ENCODE results near the gene SIRT3. TPM values are rescaled to one million over a fixed set of nuclear protein-coding genes. Genes with fewer than 3 reads are reported as not detected.
"Not testable (repeated sequence)": the region's sequence is repeated elsewhere in the genome, so short reads cannot be mapped to it uniquely, and the experiment has no call there.

SIRT3 gene
- total RNA-seq, 2 donors from 2014 or later, result 15.1 to 16.9 TPM

DNA sequence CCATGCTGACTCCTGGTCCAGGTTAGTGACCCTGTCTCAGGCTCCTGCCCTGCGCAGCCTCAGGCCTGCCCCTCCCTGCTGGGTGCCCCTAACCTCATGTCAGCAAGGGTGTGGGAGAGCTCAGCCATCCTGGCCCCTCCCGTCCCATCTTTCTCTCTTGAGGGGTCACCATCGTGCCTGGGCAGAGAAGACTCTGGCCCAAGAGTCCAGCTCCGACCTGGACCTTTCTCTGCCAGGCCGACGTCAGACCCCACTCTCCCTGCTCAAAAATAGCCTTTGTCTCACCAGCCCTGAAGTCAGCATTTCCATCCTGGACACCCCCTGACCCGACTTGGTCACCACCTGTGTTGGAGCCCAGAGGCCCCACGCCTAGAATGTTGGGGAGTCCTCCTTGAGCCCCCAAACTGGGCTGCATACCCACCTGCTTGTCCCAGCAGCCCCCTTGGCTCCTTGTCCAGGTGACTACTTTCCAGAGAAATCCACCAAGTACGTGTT, 38.4 kb downstream of the SIRT3 start:
- peak; percentile 13 for DNase-seq
- TF ChIP-seq, protein P1, sequence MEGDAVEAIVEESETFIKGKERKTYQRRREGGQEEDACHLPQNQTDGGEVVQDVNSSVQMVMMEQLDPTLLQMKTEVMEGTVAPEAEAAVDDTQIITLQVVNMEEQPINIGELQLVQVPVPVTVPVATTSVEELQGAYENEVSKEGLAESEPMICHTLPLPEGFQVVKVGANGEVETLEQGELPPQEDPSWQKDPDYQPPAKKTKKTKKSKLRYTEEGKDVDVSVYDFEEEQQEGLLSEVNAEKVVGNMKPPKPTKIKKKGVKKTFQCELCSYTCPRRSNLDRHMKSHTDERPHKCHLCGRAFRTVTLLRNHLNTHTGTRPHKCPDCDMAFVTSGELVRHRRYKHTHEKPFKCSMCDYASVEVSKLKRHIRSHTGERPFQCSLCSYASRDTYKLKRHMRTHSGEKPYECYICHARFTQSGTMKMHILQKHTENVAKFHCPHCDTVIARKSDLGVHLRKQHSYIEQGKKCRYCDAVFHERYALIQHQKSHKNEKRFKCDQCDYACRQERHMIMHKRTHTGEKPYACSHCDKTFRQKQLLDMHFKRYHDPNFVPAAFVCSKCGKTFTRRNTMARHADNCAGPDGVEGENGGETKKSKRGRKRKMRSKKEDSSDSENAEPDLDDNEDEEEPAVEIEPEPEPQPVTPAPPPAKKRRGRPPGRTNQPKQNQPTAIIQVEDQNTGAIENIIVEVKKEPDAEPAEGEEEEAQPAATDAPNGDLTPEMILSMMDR (IDR thresholded peaks at IDR 0.05), result no peak
- Histone ChIP-seq H3K9ac (ENCODE audit: low read depth in 2 of 2, low read length in 2 of 2) (no peak overlapping the region), H3K27ac (no peak overlapping the region), H3K4me1 (no peaks in the 10 kb centered on the region), H3K27me3 (no peaks in the 10 kb centered on the region), H3K36me3 (no peaks in the 10 kb centered on the region), H3K9me3 (no peaks in the 10 kb centered on the region), H3K4me3 (no peak overlapping the region)
- intact Hi-C loops (cut with DNase I), result no loop called here

DNA sequence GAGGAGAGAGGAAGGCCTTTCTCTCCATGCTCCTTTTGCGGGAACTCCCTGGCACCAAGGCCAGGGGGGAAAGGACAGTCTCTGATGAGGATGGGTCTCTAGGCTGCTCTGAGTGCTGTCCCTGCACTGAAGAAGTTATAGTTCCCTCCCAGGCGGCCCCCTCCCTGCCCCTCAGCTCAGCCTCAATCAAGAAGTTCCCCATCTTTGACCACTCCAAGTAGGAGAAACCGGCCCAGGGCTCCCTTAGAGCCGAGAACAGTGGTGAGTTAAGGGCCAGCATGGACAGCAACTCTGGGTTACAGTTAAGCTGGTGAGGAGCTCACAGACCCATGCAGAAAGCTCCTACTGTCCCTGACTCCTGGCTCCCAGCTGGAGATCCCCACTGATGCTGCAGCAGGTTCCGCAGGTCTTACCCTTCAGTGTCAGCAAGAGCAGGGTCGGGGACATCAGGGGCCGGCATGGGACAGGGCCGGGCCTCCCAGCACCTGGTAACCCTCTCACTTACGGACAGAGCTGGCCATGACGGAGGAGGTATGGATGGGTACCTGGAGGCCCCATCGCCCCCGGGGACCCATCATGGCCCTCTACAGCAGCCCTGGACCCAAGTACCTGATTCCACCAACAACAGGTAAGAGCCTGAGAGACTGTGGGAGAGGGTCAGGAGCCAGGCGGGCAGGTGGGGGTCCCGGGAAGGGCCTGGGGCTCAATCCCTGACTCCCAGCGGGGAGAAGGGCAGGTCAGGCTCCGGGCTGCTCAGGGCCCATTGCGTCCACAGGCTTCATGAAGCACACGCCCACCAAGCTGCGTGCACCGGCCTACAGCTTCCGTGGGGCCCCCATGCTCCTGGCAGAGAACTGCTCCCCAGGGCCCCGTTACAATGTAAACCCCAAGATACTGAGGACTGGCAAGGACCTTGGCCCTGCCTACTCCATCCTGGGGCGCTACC, 39.1 kb downstream of the SIRT3 start:
- no peaks in the 10 kb centered on the region for H3K9me3 ChIP-seq
- DNase-seq, result peak; percentile 13
- H3K4me1 ChIP-seq, result no peaks in the 10 kb centered on the region

DNA sequence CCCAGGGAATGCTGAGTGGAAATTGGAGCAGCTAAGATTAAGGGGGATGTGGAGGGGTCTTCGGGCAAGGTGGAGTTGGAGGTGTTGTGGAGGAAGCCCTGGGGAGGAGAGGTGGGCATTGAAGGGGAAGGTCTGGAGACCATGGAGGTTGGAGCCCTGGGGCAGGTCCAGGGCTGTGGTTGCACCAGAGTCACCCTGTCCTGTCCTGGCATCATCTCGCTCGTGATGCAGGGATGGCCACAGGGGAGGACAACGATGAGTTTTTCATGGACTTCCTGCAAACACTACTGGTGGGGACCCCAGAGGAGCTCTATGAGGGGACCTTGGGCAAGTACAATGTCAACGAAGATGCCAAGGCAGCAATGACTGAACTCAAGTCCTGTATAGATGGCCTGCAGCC, 42.7 kb downstream of the SIRT3 start:
- H3K4me3 ChIP-seq; H3K9me3 ChIP-seq; H3K9ac ChIP-seq (ENCODE audit: low read depth in 2 of 2, low read length in 2 of 2); H3K4me1 ChIP-seq; intact Hi-C loops (cut with DNase I); H3K27me3 ChIP-seq; H3K27ac ChIP-seq; H3K36me3 ChIP-seq: not testable (repeated sequence)
- peak; percentile 16 for DNase-seq

More for the DNA sequence above, 39.1 kb downstream of the SIRT3 start:
- TF ChIP-seq, protein P1 (IDR thresholded peaks at IDR 0.05), result no peak
- H3K27me3 ChIP-seq, result no peaks in the 10 kb centered on the region
- no peak overlapping the region for H3K9ac ChIP-seq (ENCODE audit: low read depth in 2 of 2, low read length in 2 of 2)
- no peak overlapping the region for H3K27ac ChIP-seq
- H3K4me3 ChIP-seq, result no peak overlapping the region
- intact Hi-C loops (cut with DNase I), result no loop called here
- H3K36me3 ChIP-seq, result no peaks in the 10 kb centered on the region

DNA sequence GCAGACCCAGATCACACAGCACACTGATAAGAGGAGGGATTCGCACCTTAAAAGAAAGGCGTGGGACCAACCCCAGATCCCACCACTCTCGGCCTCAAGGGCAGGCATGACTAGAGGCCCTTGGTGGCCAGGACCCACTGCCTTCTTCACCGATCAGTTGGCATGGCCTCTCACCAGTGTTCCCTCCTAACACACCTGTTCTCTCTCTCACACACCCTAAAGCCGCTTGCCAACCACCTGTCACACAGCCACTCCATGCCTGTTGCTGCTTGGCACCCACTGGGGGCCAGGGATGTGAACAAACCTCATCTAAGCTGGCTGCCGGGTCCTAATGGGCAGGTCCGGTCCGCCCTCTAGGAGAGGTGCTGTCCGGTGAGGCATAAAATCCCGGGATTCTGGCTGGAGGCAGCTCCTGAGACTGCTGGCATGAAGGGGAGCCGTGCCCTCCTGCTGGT, 43.4 kb downstream of the SIRT3 start, which contains the start of gene SCGB1C1:
Gene SCGB1C1, plus strand, starts transcription at position 405 of the 455 bp plus-strand sequence. Its CDS starts 22 bp downstream, at position 427.
- DNase-seq; H3K9me3 ChIP-seq; intact Hi-C loops (cut with DNase I); H3K27me3 ChIP-seq; H3K27ac ChIP-seq; H3K9ac ChIP-seq (ENCODE audit: low read depth in 2 of 2, low read length in 2 of 2); H3K4me3 ChIP-seq; H3K36me3 ChIP-seq; H3K4me1 ChIP-seq: not testable (repeated sequence)

DNA sequence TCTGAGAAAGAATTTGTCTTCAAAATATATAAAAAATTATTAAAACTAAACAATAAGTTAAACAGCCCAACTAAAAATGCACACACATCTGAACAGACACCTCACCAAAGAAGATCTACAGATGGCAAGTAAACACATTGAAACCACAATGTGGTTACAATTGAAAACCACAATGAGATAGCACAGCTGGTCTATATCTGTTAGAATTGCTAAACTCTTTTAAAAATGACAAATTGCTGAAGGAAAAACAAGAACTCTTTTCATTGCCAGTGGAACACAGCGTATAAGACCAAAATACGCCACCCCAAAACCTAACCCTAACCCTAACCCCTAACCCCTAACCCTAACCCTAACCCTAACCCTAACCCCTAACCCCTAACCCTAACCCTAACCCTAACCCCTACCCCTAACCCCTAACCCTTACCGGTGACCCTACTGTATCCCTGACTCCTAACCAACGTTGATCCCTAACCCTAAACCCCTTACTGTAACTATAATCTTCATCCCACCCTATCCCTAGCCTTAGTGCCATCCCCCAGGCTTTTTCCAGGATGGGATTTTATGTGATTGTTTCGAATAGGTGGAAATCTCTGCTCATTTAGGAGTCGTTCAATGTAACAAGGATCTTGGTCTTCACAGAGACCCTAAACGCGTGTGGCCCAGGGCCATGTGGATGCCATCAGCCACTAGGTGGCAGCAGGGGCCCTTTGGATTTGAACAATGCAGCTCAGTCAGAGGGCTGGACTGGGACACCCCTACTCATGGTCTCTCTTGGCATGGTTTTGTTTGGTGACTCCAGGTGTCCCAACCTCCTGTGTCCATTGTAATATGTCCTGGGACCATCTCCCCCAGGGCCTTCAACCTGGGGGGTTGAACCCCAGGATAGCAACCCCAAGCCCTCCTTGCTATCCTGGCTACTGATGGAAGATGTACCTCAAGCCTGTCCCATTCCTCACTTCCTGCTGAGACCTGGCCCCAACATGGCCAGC, 44.4 kb downstream of the SIRT3 start:
- DNase-seq, result peak; percentile 16
- not testable (repeated sequence) for H3K4me3 ChIP-seq

DNA sequence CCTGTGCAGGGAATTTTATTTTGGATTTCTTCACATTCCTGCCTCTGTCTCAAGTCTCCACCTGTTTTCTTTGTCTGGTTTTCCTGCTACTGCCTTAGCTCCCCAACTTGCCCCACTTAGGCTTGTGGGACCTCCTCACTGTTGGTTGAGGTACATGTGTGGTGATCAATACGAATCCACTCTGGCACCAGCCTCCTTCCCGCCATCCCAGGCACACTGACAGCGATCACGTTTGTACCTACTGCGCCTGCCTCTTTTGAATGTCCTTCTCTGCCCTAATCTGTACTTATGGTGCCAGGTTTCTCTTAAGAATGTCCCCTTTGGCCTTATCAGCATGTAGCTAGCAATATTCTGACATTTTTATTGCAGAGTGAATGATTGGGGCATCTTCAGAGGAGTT, 45.6 kb downstream of the SIRT3 start:
- H3K36me3 ChIP-seq; H3K4me3 ChIP-seq; intact Hi-C loops (cut with DNase I); H3K4me1 ChIP-seq; H3K9ac ChIP-seq (ENCODE audit: low read depth in 2 of 2, low read length in 2 of 2); DNase-seq; H3K9me3 ChIP-seq; H3K27me3 ChIP-seq; H3K27ac ChIP-seq: not testable (repeated sequence)

More for the DNA sequence above, 44.4 kb downstream of the SIRT3 start:
- H3K4me1 ChIP-seq; H3K27me3 ChIP-seq; H3K36me3 ChIP-seq; H3K9me3 ChIP-seq; H3K9ac ChIP-seq (ENCODE audit: low read depth in 2 of 2, low read length in 2 of 2); intact Hi-C loops (cut with DNase I); H3K27ac ChIP-seq: not testable (repeated sequence)
- TF ChIP-seq, protein P1 (IDR thresholded peaks at IDR 0.05), result peak; percentile 32

DNA sequence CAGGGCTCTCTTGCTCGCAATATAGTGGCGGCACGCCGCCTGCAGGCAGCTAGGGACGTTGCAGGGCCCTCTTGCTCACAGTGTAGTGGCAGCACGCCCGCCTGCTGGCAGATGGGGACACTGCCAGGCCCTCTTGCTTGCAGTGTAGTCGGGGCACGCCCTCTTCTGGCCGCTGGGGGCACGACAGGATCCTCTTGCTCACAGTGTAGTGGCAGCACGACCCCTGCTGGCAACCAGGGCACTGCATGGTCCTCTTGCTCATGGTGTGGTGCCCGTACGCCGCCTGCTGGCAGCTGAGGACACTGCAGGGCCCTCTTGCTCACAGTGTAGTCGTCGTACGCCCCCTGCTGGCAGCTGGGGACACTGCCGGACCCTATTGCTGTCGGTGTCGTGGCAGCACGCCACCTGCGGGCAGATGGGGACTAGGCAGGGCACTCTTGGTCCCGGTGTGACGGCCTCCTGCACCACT, 46.3 kb downstream of the SIRT3 start:
- H3K27me3 ChIP-seq; H3K36me3 ChIP-seq; H3K9ac ChIP-seq (ENCODE audit: low read depth in 2 of 2, low read length in 2 of 2); H3K4me1 ChIP-seq; intact Hi-C loops (cut with DNase I); H3K9me3 ChIP-seq; H3K27ac ChIP-seq; H3K4me3 ChIP-seq: not testable (repeated sequence)
- DNase-seq, result peak; percentile 18

DNA sequence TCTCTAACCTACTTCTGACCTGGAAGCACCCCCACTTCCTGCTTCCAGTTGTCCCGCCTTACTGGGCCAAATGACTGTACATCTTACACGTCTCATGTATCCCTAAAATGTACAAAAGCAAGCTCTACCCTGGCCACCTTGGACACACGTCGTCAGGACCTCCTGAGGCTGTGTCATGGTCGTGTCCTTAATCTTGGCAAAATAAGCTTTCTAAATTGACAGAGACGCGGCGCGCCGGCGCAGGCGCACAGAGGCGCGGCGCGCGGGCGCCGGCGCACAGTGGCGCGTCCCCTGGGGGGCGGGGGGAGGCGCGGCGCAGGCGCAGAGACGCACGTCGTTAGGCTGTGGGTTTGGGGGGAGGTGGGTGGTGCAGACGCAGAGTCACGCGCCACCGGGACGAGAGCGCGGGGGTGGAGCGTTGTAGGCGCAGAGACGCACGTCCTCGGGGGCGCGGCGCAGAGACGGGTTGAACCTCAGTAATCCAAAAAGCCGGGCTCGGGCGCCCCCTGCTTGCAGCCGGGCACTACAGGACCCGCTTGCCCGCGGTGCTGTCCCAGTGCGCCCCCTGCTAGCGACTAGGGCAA, 46.9 kb downstream of the SIRT3 start:
- DNase-seq; H3K36me3 ChIP-seq; H3K4me1 ChIP-seq; H3K27ac ChIP-seq; H3K4me3 ChIP-seq; H3K9ac ChIP-seq (ENCODE audit: low read depth in 2 of 2, low read length in 2 of 2); H3K27me3 ChIP-seq; H3K9me3 ChIP-seq; intact Hi-C loops (cut with DNase I): not testable (repeated sequence)

Measured in colonic mucosa (tissue), 4 donors.